GM23338 (cell line): Measurements from ENCODE around the gene TPK1.

Experiments
- CREB1 ChIP-seq: fragments of 250-450 bp; sonication (Bioruptor Pico); IDR thresholded peaks from 2 replicates; pipeline ENCODE4 v1.5.0; 2020; ENCODE audit warnings: low read depth, mild to moderate bottlenecking, moderate library complexity
- EZH2 ChIP-seq: fragments of 200-600 bp; sonication (generic); IDR thresholded peaks from one replicate; pipeline ENCODE4 v1.8.0; 2017; ENCODE audit warnings: antibody characterized with exemption, mild to moderate bottlenecking, low read depth; ENCODE audit not compliant: unreplicated experiment
- EZH2phosphoT487 ChIP-seq: fragments of 200-600 bp; sonication (generic); IDR thresholded peaks from one replicate; pipeline ENCODE4 v1.8.1; 2018; ENCODE audit warnings: antibody characterized with exemption; ENCODE audit not compliant: unreplicated experiment
- NANOG ChIP-seq: IDR thresholded peaks from 2 replicates; pipeline ENCODE4 v1.6.1; 2016; ENCODE audit warnings: antibody characterized with exemption, borderline replicate concordance
- POLR2AphosphoS5 ChIP-seq: IDR thresholded peaks from 2 replicates; pipeline ENCODE4 v1.6.1; 2016; ENCODE audit warnings: antibody characterized with exemption, low read depth
- TF ChIP-seq, protein P1 (sequence below), 2 experiments: fragments of 200-600 bp in 1 of 2; sonication (generic) in 1 of 2; conservative IDR thresholded peaks; 2 replicates each; pipeline versions ENCODE4 v1.5.1 to v1.6.1; 2016 to 2017; ENCODE audit warnings: antibody characterized with exemption in 2 of 2, low read depth in 2 of 2, mild to moderate bottlenecking in 2 of 2, moderate library complexity in 1 of 2
- TF ChIP-seq, protein P2 (sequence below): IDR thresholded peaks from one replicate; pipeline ENCODE4 v1.6.1; 2018; ENCODE audit warnings: antibody characterized with exemption; ENCODE audit not compliant: unreplicated experiment

DNA sequence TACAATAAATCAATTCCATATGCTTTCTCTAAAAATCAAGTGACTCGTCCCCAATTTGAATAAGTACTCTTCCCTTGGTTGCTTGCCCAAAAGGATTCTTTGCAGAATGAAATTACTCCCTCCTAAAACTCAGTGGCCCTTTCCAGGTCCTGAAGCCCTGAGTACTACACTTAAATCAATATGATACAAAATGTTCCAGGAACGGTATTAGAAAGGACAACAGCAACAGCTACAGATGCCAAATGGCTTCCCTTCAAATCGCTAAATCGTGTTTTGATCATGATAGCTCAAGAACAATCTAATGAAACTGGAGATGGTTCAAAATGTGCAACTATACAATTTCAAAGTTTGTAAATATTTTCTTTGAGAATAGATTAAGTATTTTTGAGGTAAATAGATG is 59.4 kb downstream of the TPK1 start:
- TF ChIP-seq EZH2: no peak
- TF ChIP-seq, protein P1, sequence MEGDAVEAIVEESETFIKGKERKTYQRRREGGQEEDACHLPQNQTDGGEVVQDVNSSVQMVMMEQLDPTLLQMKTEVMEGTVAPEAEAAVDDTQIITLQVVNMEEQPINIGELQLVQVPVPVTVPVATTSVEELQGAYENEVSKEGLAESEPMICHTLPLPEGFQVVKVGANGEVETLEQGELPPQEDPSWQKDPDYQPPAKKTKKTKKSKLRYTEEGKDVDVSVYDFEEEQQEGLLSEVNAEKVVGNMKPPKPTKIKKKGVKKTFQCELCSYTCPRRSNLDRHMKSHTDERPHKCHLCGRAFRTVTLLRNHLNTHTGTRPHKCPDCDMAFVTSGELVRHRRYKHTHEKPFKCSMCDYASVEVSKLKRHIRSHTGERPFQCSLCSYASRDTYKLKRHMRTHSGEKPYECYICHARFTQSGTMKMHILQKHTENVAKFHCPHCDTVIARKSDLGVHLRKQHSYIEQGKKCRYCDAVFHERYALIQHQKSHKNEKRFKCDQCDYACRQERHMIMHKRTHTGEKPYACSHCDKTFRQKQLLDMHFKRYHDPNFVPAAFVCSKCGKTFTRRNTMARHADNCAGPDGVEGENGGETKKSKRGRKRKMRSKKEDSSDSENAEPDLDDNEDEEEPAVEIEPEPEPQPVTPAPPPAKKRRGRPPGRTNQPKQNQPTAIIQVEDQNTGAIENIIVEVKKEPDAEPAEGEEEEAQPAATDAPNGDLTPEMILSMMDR (conservative IDR thresholded peaks at IDR 0.05; ENCODE audit: low read depth in 2 of 2): no peak
- no peak for TF ChIP-seq POLR2AphosphoS5
- TF ChIP-seq, protein P2, sequence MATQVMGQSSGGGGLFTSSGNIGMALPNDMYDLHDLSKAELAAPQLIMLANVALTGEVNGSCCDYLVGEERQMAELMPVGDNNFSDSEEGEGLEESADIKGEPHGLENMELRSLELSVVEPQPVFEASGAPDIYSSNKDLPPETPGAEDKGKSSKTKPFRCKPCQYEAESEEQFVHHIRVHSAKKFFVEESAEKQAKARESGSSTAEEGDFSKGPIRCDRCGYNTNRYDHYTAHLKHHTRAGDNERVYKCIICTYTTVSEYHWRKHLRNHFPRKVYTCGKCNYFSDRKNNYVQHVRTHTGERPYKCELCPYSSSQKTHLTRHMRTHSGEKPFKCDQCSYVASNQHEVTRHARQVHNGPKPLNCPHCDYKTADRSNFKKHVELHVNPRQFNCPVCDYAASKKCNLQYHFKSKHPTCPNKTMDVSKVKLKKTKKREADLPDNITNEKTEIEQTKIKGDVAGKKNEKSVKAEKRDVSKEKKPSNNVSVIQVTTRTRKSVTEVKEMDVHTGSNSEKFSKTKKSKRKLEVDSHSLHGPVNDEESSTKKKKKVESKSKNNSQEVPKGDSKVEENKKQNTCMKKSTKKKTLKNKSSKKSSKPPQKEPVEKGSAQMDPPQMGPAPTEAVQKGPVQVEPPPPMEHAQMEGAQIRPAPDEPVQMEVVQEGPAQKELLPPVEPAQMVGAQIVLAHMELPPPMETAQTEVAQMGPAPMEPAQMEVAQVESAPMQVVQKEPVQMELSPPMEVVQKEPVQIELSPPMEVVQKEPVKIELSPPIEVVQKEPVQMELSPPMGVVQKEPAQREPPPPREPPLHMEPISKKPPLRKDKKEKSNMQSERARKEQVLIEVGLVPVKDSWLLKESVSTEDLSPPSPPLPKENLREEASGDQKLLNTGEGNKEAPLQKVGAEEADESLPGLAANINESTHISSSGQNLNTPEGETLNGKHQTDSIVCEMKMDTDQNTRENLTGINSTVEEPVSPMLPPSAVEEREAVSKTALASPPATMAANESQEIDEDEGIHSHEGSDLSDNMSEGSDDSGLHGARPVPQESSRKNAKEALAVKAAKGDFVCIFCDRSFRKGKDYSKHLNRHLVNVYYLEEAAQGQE: no peak
- TF ChIP-seq CREB1 (CRISPR knock-in tag): no peak
- no peak for TF ChIP-seq EZH2phosphoT487
- TF ChIP-seq NANOG: no peak
